ENCODE measurements around the gene IGFBP3.
A peak's percentile ranks its signal among the peaks of the same experiment; 100 is the strongest.

IGFBP3 gene

GRCh38 chr7:45921699-45922519, 837 bp upstream of the IGFBP3 start:
- FAIRE-seq = no peak

GRCh38 chr7:45921381-45921698, 268 bp upstream of the IGFBP3 start:
- no peak for FAIRE-seq

- FAIRE-seq = no peak
These were observed 1.0 kb downstream of the IGFBP3 start for GRCh38 chr7:45919993-45920459.

GRCh38 chr7:45919231-45919784, 1.8 kb downstream of the IGFBP3 start:
- FAIRE-seq = no peak

- FAIRE-seq = no peak
These were observed 2.5 kb downstream of the IGFBP3 start for GRCh38 chr7:45918556-45918955.

GRCh38 chr7:45917658-45918057, 3.4 kb downstream of the IGFBP3 start:
- peak; percentile 45 for FAIRE-seq

- FAIRE-seq = no peak
These were observed 4.0 kb downstream of the IGFBP3 start for GRCh38 chr7:45917064-45917463.

- FAIRE-seq = no peak
These were observed 5.5 kb downstream of the IGFBP3 start for GRCh38 chr7:45915606-45916005.

- no peak for FAIRE-seq
These were observed 6.2 kb downstream of the IGFBP3 start for GRCh38 chr7:45914911-45915310.

GRCh38 chr7:45912972-45913371, 8.1 kb downstream of the IGFBP3 start:
- FAIRE-seq = no peak

GRCh38 chr7:45911311-45911710, 9.8 kb downstream of the IGFBP3 start:
- FAIRE-seq = no peak

GRCh38 chr7:45910855-45911254, 10.2 kb downstream of the IGFBP3 start:
- no peak for FAIRE-seq

GRCh38 chr7:45909561-45909960, 11.5 kb downstream of the IGFBP3 start:
- no peak for FAIRE-seq

GRCh38 chr7:45902820-45903219, 18.3 kb downstream of the IGFBP3 start:
- FAIRE-seq = no peak

- FAIRE-seq = no peak
These were observed 19.5 kb downstream of the IGFBP3 start for GRCh38 chr7:45901566-45901965.

GRCh38 chr7:45898222-45898621, 22.9 kb downstream of the IGFBP3 start:
- FAIRE-seq = no peak

GRCh38 chr7:45897042-45897690, 23.9 kb downstream of the IGFBP3 start:
- no peak for FAIRE-seq

- no peak for FAIRE-seq
These were observed 26.4 kb downstream of the IGFBP3 start for GRCh38 chr7:45894665-45895062.

- no peak for FAIRE-seq
These were observed 26.9 kb downstream of the IGFBP3 start for GRCh38 chr7:45893996-45894664.

- no peak for FAIRE-seq
These were observed 27.6 kb downstream of the IGFBP3 start for GRCh38 chr7:45893374-45893995.

GRCh38 chr7:45892407-45893035, 28.6 kb downstream of the IGFBP3 start:
- no peak for FAIRE-seq

All from islet of Langerhans (tissue), 1 donor.